ENCODE results near the gene HSF5. TPM values are rescaled to one million over a fixed set of nuclear protein-coding genes. Genes with fewer than 3 reads are reported as not detected.

HSF5 gene
- total and polyA plus RNA-seq, 7 donors = under 0.01 to 0.29 TPM; not detected in 5

- H3K36me3 ChIP-seq = no peaks in the 10 kb centered on the region
- 77% methylated on average over 15 of the region's 15 CpGs for WGBS, 2 donors
- TF ChIP-seq CTCF (IDR thresholded peaks at IDR 0.05) (no peak), POLR2A (IDR thresholded peaks at IDR 0.05) (no peak), EP300 (IDR thresholded peaks at IDR 0.05) (no peak), POLR2AphosphoS5 (IDR thresholded peaks at IDR 0.05) (no peak)
- no peak for DNase-seq
- H3K27me3 ChIP-seq = no peaks in the 10 kb centered on the region
- H3K4me3 ChIP-seq = no peak overlapping the region
- intact Hi-C loops (cut with DNase I) = no loop called here
- peaks cover 0 to 28% (median 23%) of the 10 kb centered on the region in 4 donors for H3K4me1 ChIP-seq
- no peak overlapping the region for H3K27ac ChIP-seq
- H3K9me3 ChIP-seq = no peaks in the 10 kb centered on the region
Measured at GRCh38 chr17:58520843-58521430, 32.7 kb upstream of the HSF5 start.

- TF ChIP-seq EP300 (IDR thresholded peaks at IDR 0.05) (no peak), POLR2A (IDR thresholded peaks at IDR 0.05) (peak; percentile 41 to 71), POLR2AphosphoS5 (IDR thresholded peaks at IDR 0.05) (peak; percentile 52 to 74 (median 70))
- Histone ChIP-seq H3K4me3 (peak overlapping the region; percentile 70 to 85 (median 81)), H3K36me3 (no peaks in the 10 kb centered on the region), H3K27ac (peak overlapping the region; percentile 95 to 98 (median 96)), H3K4me1 (peaks cover 0 to 45% (median 39%) of the 10 kb centered on the region in 4 donors), H3K9me3 (no peaks in the 10 kb centered on the region), H3K27me3 (no peaks in the 10 kb centered on the region)
- intact Hi-C loops (cut with DNase I) = loop anchor here (2.0 to 10.0 kb wide), 10 partner anchors 69 to 1877 kb away; partner anchors contain the start of genes RAD51C, SMG8, SUPT4H1 and TEX14
- DNase-seq = peak; percentile 100
- 0 to 1% methylated on average over 39 of the region's 39 CpGs for WGBS, 2 donors
Measured at GRCh38 chr17:58517928-58518609, 29.9 kb upstream of the HSF5 start.

GRCh38 chr17:58517378-58517927 lies 29.2 kb upstream of the HSF5 start:
- TF ChIP-seq POLR2A (IDR thresholded peaks at IDR 0.05) (peak; percentile 41 to 43), EP300 (IDR thresholded peaks at IDR 0.05) (peak in 1 of 4 donors; percentile 50), CTCF (IDR thresholded peaks at IDR 0.05) (no peak), POLR2AphosphoS5 (IDR thresholded peaks at IDR 0.05) (peak in 3 of 4 donors; percentile 44 to 79 (median 77))
- H3K27ac ChIP-seq = peak overlapping the region; percentile 95 to 98 (median 96)
- peaks cover 0 to 4% (median under 1%) of the 10 kb centered on the region in 4 donors for H3K36me3 ChIP-seq
- DNase-seq = no peak
- intact Hi-C loops (cut with DNase I) = loop anchor here (5.0 to 10.0 kb wide), 6 partner anchors 163 to 1877 kb away; partner anchors contain the start of genes RAD51C, SMG8, SUPT4H1 and TEX14
- H3K9me3 ChIP-seq = no peaks in the 10 kb centered on the region
- 0% methylated on average over 27 of the region's 27 CpGs for WGBS, 2 donors
- H3K4me1 ChIP-seq = peaks cover 0 to 46% (median 39%) of the 10 kb centered on the region in 4 donors
- H3K27me3 ChIP-seq = no peaks in the 10 kb centered on the region
- H3K4me3 ChIP-seq = peak overlapping the region; percentile 65 to 85 (median 81)

GRCh38 chr17:58516644-58517377 lies 28.6 kb upstream of the HSF5 start:
- TF ChIP-seq POLR2AphosphoS5 (IDR thresholded peaks at IDR 0.05) (no peak), CTCF (IDR thresholded peaks at IDR 0.05) (no peak), POLR2A (IDR thresholded peaks at IDR 0.05) (no peak), EP300 (IDR thresholded peaks at IDR 0.05) (no peak)
- peaks cover 0 to 10% (median 3%) of the 10 kb centered on the region in 4 donors for H3K36me3 ChIP-seq
- peak overlapping the region; percentile 95 to 98 (median 96) for H3K27ac ChIP-seq
- H3K4me3 ChIP-seq = peak overlapping the region; percentile 65 to 85 (median 81)
- peaks cover 0 to 46% (median 39%) of the 10 kb centered on the region in 4 donors for H3K4me1 ChIP-seq
- DNase-seq = peak; percentile 62
- no peaks in the 10 kb centered on the region for H3K9me3 ChIP-seq
- intact Hi-C loops (cut with DNase I) = loop anchor here (5.0 to 10.0 kb wide), 6 partner anchors 162 to 1878 kb away; partner anchors contain the start of genes RAD51C, SMG8, SUPT4H1 and TEX14
- WGBS, 2 donors = 23 to 51% methylated on average over 2 of the region's 2 CpGs
- no peaks in the 10 kb centered on the region for H3K27me3 ChIP-seq
